Activated CD4-positive, alpha-beta T cell treated with anti-CD3 and anti-CD28 coated beads, Interleukin-2, Interleukin-4, amounts not matched to agents 100 ng/mL and 50 ng/mL, durations not matched to agents 16 hours and 8 hours (primary cell): ENCODE results near the gene NLGN4X.

Source experiments
- DNase-seq: peaks from one replicate; pipeline ENCODE4 v3.0.0-alpha.2; 2020; ENCODE audit warnings: low spot score

The NLGN4X gene

DNA sequence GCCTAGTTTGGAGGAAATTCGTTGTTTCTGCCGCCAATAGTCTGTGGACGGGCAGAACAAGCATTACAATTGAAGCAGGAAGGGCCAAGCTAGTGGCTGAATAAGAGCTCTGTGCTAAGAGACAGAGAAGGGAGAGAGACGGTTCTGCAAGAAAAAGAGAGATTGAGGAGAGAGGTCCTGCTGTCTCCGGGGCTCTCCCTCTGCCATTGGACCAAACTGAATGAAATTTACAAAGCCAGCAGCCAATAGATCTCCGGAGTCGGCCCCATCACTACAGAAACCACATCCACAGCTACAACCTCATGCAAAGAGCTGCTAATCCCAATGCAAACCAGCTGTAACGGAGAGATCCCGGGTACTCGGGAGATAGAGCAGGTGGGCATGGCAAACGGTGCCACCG lies at the start of gene NLGN4X:
NLGN4X (minus strand) TSS at position 148 of the 400 bp plus-strand sequence. CDS start 77,401 bp downstream, outside the sequence.
- no peak for DNase-seq

DNA sequence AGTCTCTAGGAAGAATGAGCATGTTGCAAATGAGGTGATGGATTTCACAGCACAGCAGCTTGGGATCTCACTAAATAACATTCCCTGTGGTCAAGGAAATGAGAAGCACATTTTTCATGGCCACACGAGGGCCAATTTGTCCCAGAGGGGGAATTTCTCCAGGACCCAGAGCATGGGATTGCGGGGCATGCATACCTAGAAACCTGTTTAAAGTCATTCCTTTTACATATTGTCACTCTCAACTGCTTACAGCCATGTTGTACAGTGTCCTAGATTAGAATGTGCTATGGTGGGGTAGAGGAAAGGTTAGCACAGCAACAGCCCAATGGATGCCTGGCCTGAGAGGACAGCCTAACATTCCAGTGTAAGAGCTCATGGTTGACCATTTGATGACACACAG lies 37.4 kb upstream of the NLGN4X start:
- DNase-seq = no peak

DNA sequence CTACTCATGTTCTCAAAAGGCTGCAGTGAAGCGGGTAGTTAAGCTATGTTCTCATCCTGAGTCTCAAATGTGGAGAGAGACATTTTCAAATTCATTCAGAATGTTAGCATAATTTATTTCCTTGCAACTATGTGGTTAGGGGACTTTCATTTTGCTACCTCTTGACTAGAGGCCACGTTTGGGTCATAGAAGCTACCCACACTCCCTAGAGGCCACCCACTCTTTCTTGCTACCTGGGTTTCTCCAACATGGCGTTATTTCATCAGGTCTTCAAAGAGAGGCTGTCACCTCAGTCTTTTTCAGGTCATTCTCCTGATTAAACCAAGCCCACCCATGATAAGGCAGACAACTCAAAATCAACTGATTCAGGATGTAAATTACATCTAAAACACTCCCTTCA lies 34.3 kb upstream of the NLGN4X start:
- no peak for DNase-seq

DNA sequence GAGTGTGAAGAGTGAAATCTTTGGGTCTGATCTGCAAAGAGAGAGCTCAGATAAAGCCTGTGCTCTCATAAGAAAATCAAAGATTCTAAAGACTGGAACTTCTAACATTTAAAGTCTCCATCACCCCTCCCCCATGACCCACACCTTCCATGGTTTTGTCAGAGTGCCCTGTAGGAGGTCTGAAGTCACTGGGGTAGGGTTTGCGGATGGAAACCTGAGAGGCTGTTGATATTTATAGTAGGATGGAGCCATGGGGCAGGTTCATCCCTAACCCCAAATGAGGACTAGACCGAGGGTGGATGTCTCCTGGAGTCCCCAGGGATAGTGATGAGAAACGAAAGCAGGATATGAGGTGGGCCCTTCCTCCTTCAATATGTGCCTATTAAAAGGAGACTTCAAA lies 28.4 kb upstream of the NLGN4X start:
- no peak for DNase-seq

DNA sequence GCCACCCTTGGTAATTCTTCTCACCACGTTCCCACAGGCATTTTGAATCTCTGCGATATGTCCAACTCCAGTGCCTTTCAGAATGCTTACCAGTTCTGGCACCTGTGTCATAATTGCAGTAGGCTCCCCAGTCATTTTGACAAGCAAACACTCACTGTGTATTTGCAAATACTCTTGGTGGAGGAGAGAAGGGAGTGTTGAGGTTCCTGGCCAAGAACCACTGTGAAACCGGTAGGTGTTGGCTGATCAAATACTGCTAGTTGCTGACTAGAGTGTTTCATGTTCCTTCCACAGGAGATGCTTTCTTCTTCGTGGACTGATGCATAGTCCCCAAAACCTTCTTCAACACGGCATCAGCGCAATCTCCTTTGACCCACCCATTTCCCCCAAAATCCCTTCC lies 16.0 kb upstream of the NLGN4X start:
- no peak for DNase-seq

DNA sequence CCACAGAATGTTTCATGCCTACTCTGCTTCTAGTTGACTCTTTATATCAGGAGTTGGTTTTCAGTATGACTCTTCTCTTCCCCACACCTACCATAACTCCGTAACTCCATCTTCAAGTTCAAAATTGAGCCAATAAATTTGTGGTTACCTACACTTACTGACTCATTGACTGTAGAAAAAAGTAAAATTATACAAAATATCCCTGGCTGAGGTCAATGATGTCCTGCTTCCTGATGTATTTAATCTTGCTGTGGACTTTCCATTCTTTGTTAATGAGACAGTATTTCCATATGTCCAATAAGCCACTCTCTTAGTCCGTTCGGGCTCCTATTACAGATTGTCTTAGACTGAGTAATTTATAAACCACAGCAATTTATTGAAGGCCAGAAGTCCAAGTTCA lies 9.9 kb upstream of the NLGN4X start:
- no peak for DNase-seq

DNA sequence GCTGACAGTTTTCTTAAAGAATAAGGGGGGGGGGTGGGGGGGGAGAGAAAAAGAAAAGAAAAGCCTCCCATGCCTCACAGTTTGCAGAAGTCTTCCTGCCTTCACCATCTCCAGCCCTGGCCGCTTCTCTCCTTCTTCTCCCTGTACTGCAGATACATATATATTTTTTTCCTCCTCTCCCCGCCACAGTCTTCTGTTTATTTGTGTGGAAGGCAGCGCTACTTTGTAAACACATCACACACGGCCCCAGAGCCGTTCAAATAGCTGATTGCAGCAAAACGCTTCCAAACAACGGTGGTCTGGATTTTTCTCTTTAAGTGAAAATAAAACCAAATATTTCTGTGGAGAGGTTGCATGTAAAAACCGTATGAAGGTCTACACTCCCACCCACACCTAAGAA lies 732 bp downstream of the NLGN4X start:
- no peak for DNase-seq

DNA sequence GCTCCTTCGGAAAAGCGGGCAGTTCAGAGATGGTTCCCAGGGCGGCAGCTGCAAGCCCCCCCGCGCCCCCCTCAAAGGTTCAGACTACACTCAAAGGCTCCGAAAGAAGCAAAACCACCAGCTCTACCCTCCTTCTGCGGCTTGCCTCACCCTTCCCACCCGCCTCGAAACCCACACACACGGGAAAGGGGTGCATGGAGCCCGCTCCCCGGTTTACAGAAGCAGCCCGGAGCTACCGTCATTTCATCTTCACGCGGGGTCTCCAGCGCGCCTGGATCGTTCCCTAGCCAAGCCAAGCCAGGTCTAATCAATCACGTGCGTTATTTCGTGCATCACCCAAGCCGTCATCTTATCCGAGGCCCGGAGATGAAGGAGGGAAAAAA lies 1.2 kb downstream of the NLGN4X start:
- DNase-seq = no peak

DNA sequence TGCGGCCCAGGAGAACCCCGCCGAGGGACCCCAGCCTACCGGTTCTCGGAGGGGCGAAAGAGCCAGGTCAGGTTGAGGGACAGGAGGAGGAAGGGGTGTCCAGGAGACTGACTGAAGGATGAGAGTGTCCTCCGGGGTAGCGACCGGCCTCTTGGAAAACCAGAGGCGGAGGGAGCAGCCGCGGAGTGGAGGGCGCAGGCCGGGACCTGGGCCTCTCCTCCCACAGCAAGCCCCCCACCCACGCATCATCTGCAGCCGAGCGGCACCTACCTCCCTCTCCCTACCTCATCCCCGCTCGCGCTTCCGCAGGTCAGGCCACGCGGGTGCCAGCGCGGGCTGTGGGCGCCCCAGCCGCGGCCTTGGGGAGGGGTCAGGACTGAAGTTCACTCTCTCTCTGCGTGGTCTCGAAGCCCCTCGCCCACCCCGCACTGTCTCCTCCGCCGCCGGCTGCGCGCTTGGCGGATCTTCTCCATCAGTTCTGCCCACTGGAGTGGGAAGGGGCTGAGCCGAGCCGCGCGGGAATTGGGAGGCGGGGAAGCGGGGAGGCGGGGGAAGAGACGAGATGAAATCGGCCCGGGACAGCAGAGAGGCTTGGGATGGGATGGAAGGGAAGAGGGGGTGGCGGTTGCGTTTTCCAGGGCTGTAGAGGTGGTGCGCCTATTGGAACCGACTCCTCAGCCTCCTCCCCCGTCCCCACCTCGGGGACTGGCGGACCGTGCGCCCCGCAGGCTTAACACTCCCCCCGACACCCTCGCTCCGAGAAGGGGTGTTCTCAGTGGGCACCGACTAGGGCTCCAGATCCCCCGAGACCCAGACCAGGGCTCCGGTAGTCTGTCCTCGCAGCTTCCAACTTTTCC lies 1.8 kb downstream of the NLGN4X start:
- DNase-seq = no peak

DNA sequence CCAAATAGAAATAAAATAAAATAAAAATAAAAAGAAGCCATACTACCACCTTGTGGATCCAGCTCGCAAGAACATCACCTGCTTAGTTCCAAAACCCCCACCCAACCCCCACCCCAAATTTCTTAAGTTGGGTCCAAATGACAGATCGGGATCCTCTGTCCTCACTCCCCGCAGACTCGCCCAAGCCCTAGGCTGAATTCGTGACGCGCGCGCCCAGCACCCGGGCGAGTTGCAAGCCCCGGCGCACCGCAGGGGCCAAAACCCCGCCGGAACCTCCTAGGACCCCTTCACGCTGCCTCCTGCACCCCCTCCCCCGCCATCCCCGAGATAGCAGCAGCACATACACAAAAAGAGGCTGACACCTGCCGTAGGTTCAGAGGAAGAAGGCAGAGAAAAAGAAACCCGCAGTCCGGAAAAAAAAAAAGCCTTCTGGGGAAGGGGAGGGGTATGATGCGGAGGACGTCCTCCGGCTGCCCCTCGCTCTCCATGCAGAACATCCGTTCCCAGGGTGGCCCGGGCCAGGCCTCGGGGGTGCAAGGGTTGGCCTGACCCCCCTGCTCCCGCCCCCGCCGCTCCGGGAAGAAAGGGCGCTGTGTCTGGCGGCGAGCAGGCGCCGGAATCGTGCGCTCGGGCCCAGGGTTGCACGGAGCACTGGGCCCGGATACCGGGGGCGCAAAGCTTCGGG lies 2.6 kb downstream of the NLGN4X start:
- no peak for DNase-seq

DNA sequence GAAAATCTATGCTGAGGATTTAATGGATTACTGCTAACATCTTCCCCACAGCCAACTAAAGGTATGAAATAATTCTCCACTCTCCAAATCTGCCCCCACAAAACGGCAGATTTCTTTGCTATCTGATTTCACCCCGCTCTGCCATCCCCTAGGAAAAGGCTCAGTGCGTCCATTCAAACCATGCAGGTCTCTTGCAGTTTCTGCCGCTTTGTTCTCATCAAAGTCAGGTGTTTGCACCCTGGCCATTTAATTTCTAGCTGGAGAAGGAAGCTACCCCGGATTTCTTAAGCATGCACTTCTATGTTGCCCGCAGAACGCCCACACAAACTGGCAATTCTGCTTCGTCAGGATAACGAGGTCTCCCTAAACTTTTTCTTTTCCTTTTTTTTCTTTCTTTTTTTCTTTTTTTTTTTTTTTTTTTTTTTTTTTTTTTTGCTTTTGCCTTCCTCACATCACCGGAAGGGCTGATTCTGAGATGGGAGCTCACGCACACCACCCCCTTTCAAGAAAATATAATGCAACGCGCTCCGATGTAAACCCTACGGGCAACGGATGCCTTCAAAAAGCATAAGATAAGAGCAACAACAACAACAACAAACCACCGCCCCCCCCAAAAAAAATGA lies 3.3 kb downstream of the NLGN4X start:
- DNase-seq = no peak

DNA sequence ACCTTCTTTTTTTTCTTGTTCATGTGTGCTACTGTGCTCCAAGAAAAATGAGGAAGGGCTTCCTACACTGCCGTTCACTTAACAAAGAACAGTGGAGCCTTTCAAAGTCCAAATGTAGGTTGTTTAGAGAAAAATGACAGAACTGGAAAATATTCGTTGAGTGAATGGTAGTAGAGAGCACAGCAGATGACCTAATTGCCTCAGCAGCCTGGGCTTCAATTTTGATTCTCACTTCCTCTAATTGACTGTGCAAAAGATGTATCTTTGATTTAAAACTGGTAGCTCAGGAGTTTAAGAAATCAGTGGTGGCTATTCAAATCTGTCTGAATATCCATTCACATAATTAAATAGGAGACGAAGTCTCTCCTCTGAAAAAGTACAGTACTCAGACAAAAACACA lies 5.2 kb downstream of the NLGN4X start:
- DNase-seq = no peak

DNA sequence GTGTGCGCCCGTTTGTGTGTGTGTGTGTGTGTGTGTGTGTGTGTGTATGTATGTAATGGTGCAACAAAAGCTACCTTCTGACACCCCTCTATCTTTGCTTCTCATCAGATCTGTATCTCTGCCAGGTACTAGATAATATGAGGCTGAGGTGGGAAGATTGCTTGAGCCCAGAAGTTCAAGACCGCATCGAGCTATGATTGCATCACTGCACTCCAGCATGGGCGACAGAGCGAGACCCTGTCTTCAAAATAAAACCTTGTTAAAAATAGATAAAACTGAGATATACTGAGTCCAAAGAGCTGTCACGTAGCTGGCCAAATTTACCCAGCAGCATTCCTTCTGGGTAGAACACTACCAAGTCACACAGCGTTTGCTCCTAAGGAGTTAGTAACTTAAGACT lies 18.4 kb downstream of the NLGN4X start:
- no peak for DNase-seq

DNA sequence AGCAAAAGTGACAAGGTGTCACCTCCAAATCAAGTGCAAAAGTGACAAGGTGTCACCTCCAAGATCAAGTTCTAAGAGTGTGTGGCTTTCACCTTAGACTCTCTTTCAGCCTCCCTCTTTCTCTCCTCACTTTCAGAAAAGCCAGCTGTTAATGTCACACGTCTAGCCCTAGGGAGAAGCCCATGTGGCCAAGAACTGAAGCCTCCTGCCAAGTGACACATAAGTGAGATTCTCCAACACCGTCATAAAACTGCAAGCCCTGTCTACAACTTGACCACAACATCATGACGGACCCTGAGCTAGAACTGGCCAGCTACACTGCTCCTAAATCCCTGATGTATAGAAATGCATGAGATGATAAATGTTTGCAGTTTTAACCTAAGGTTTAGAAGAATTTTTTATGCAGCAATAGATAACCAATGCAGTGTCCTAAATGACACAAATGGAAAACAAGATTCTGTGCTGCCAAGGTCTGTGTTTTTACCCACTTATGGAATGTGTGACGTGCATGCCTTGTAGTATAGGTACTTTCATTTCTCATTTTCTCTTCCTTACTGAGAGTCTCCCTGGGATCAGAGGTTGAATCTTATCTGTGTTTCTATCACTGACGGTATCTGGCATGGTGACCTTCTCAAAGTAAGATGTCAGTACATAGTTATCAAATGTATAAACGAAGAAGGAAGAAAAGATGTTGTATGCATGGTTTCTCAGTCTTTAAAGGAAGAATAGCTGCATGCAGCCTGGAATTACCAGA lies 25.0 kb downstream of the NLGN4X start:
- DNase-seq = no peak

DNA sequence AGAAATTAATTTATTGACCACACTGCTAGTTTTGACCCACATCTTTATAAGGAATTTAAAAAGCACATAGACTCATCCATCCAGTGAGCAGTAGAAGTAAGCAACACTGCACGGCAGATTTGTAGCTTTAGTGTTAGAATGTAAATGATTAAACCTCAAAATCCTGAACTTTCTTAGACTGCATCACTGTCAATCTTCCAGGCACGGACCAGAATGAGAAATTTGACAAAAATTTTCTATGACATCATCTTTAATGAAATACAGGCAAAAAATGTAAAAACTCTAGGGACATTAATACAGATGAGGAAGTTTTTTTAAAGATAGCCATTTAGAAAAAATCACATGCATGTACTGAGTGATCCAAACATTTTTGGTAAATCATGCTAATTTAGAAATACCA lies 29.2 kb downstream of the NLGN4X start:
- DNase-seq = no peak

DNA sequence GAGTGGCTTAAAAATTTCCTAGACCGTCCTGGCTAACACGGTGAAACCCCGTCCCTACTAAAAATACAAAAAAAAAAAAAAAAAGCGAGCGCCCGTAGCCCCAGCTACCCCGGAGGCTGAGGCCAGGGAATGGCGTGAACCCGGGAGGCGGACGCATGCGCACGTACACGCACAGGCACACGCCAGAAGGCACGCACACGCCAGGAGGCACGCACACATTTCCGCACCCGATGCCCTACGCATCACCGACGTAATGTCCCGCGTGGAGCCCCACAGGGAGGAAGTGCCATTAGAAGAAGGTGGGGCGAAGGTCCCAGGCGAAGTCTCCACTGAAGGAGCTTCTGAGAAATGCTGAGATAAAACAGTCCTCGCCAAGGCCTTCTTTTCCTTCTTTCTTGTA lies 41.4 kb downstream of the NLGN4X start:
- no peak for DNase-seq

DNA sequence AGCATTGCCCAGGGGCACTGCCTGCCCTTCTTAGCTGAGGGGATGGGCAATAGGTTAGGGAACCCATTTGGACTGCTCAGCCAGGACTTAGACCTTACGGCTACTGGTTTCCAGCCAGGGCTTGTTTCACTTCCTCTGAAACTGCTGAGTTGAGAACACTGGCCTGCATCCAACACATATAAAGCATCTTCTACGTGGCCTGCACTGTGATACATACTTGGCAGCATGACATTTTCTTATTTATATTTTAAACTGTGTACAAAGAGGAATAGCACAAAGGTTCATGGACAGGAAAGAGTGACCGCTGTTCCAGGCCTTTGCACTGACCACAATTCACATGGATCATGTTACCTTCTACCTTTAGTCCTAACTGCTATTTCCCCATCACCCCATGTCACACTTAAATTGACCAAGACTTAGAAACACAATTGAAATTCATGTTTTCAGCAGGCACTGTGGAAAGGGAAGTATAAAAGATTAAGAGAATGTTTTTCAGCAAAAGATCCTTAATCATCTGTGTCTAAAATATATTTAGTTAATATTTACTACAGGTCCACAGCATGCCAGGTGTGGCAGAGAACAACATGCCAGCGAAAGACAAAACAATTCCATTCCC lies 43.7 kb downstream of the NLGN4X start:
- no peak for DNase-seq

DNA sequence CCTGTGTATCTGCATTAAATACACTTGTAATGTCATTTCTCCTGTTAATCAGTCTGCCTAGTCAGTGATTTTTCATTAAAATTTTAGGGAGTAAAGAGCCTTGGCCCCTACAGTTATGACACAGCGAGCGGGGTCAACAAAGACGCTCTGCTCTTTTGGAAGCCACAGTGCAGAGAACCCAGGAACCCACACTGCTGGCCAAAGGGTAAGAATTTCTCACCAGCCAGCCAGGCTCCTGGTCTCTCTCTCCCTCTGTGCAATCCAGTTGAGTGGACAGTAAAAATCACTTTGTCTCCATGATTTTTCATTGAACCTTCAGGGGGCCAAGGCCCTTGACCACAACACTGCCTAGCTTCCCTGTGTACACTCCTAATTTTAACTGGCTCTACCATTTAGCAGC lies 52.8 kb downstream of the NLGN4X start:
- DNase-seq = no peak

DNA sequence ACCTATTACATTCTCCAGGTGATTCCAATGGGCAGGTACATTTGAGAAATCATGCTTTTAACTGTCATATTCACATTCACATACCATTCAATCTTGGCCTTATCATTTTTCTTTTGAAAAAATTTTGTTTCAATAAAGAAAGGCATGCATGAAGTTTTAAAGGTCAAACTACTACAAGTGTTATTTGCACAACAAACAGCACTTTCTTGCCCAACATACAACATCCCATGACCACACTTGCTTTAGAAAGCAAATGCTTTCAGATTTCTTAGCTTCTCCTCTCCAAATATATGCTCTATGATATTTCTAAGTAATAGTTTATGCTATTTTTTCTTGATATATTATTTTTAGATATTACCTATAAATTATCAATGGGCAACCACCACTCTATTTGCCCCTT lies 58.2 kb downstream of the NLGN4X start:
- no peak for DNase-seq

DNA sequence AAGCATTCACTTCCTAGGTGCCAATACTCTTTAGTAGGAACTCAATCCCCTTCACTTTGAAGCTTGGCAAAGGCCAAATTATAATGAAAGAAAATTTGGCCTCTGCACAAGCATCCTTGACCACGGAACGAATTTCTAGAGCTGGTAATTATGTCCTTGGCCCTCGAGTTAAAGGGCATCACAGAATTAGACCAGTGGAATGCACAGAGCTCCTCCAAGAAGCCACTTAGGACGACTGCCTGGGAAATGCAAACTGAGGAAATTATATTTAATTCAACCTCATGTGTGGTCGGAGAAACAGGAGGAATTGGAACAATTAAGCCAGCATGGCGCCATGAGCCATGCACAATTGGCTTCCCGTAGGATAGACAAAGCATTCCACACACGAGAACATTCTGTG lies 59.3 kb downstream of the NLGN4X start:
- no peak for DNase-seq

DNA sequence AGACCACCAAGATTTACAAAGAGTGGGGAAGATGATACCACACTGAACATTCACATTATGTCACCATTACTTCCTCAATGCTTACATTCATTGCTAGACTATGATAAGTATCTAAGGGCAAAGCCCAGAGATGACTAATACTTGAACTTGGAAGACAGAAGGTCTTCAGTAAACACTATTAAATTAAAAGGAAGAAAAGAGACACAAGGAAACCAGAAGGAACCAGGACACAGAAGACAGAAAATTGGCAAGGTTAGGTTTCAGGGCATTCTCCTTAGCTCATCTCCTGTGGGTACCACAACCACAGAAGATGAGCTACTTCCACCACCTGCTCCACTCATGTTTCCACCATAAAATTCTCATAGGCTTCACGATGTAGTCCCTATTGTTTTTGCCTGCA lies 64.9 kb downstream of the NLGN4X start:
- no peak for DNase-seq

DNA sequence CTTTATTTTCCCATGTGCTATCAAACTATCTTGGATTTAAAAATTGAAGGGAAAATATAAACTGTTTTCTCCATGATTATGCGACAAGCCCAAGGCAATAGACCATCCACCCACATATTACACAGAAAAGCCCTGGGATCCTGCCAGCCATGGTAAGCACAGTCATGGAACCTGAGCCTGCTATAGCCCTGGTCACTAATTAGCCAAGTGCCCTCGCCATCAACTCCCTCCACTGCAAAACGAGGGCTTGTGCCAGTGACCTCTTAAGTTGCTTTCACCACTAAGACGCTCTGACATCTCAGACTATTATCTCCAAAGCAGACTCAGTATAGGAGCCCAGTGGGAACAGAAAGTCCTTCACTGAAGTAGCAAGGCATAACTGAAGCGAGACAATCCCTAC lies 69.2 kb downstream of the NLGN4X start:
- DNase-seq = no peak
